GM12878 (cell line): ENCODE results near the gene COL19A1. TPM values are rescaled to one million over a fixed set of nuclear protein-coding genes. Genes with fewer than 3 reads are reported as not detected.

Source experiments
- ATAC-seq: fragments of 200-7000 bp; cut with Tn5 transposase; 3 replicates; pipeline ENCODE4 v1.9.1; 2020; ENCODE audit warnings: mild to moderate bottlenecking, moderate library complexity
- BruUV-seq: library from RNA; stranded (reverse); fragments of 400-500 nt; replicated peaks from 2 replicates; lab custom pipeline; 2021; lab: Mats Ljungman, UMichigan
- CTCF ChIA-PET: fragments of 300-600 bp; sonication (Branson Sonifier 250); formaldehyde crosslinking; extraction: SDS; loops from one replicate; lab custom pipeline; 2021; ENCODE audit warnings: inconsistent platforms; lab: Yijun Ruan, JAX
- POLR2A ChIA-PET: fragments of 350-600 bp; formaldehyde crosslinking; extraction: SDS; loops from one replicate; lab custom pipeline; 2021; ENCODE audit warnings: inconsistent platforms; lab: Charles Lee
- RAD21 ChIA-PET: fragments of 300-600 bp; sonication (Branson Sonifier 250); formaldehyde crosslinking; loops from one replicate; lab custom pipeline; 2023; ENCODE audit warnings: antibody characterized with exemption; ENCODE audit not compliant: unreplicated experiment; lab: Charles Lee
- SMC1A ChIA-PET: fragments of 300-600 bp; sonication (Branson Sonifier 250); formaldehyde crosslinking; loops from one replicate; lab custom pipeline; 2023; ENCODE audit not compliant: unreplicated experiment, uncharacterized antibody; lab: Charles Lee
- DNase-seq: peaks from one replicate; pipeline ENCODE4 v3.0.0-alpha.2; 2011; ENCODE audit warnings: low read depth, low spot score
- FAIRE-seq: peaks from 3 replicates; lab custom pipeline; 2011; peaks lifted over from hg19 to GRCh38; lab: Jason Lieb, UNC
- H2AFZ ChIP-seq: 2 replicates; pipeline ENCODE4 v1.6.0; 2011; ENCODE audit warnings: low read depth, low read length, control low read depth; ENCODE audit not compliant: control insufficient read depth
- H3K27ac ChIP-seq: 2 replicates; pipeline ENCODE4 v1.5.1; 2011; ENCODE audit warnings: control low read depth; ENCODE audit not compliant: control insufficient read depth, insufficient read depth
- H3K27me3 ChIP-seq, 2 experiments: replicated peaks in 1 of 2; 2 replicates each; pipeline versions ENCODE4 v1.6.0 to v1.6.1; 2011; ENCODE audit warnings: low read length in 1 of 2; ENCODE audit not compliant: control insufficient read depth in 2 of 2, insufficient read depth in 2 of 2
- H3K36me3 ChIP-seq, 2 experiments: 2 replicates each; pipeline ENCODE4 v1.5.1; 2011; ENCODE audit warnings: low read length in 1 of 2; ENCODE audit not compliant: control insufficient read depth in 2 of 2, insufficient read depth in 2 of 2
- H3K4me1 ChIP-seq: 2 replicates; pipeline ENCODE4 v1.6.1; 2011; ENCODE audit warnings: mild to moderate bottlenecking, low read length, moderate library complexity, mixed read lengths; ENCODE audit not compliant: control insufficient read depth, insufficient read depth
- H3K4me2 ChIP-seq: 2 replicates; pipeline ENCODE4 v1.6.0; 2011; ENCODE audit warnings: control low read depth; ENCODE audit not compliant: control insufficient read depth, insufficient read depth
- H3K4me3 ChIP-seq: fragments of 200-600 bp; sonication (generic); 2 replicates; pipeline ENCODE4 v1.5.1; 2016
- H3K79me2 ChIP-seq: 2 replicates; pipeline ENCODE4 v1.6.0; 2011; ENCODE audit warnings: low read length; ENCODE audit not compliant: control insufficient read depth, insufficient read depth
- H3K9ac ChIP-seq: 2 replicates; pipeline ENCODE4 v1.8.0; 2011; ENCODE audit warnings: low read length, control low read depth, mixed read lengths; ENCODE audit not compliant: control insufficient read depth, insufficient read depth
- H3K9me3 ChIP-seq: replicated peaks from 3 replicates; pipeline ENCODE4 v1.5.1; 2011; ENCODE audit warnings: mild to moderate bottlenecking, low read length; ENCODE audit not compliant: control insufficient read depth, insufficient read depth
- H4K20me1 ChIP-seq: 2 replicates; pipeline ENCODE4 v1.6.0; 2011; ENCODE audit not compliant: control insufficient read depth, insufficient read depth
- EGR1 ChIP-seq, 2 experiments: IDR thresholded peaks; 1 replicate in 1 of 2; 2 replicates in 1 of 2; pipeline ENCODE4 v1.6.1; 2011 to 2012; ENCODE audit warnings: low read depth in 2 of 2, low read length in 2 of 2, borderline replicate concordance in 1 of 2, mild to moderate bottlenecking in 1 of 2, moderate library complexity in 1 of 2
- ETV6 ChIP-seq, 2 experiments: fragments of 450-650 bp in 1 of 2; IDR thresholded peaks in 1 of 2; conservative IDR thresholded peaks in 1 of 2; 2 replicates each; pipeline ENCODE4 v1.6.1; 2014; ENCODE audit warnings: antibody characterized with exemption in 1 of 2, borderline replicate concordance in 1 of 2, low read depth in 1 of 2, mild to moderate bottlenecking in 1 of 2, moderate library complexity in 1 of 2
- KAT2A ChIP-seq: conservative IDR thresholded peaks from 2 replicates; pipeline ENCODE4 v1.6.1; 2011; ENCODE audit warnings: low read depth, low read length; ENCODE audit not compliant: control insufficient read depth
- MYB ChIP-seq: fragments of 150-350 bp; IDR thresholded peaks from 2 replicates; pipeline ENCODE4 v1.6.1; 2014; ENCODE audit warnings: mild to moderate bottlenecking, low read depth, low read length, borderline replicate concordance
- NFIC ChIP-seq: IDR thresholded peaks from 2 replicates; pipeline ENCODE4 v1.6.1; 2012; ENCODE audit warnings: low read depth, mild to moderate bottlenecking, inconsistent platforms, low read length, moderate library complexity
- PAX5 ChIP-seq: IDR thresholded peaks from 2 replicates; pipeline ENCODE4 v1.6.1; 2011; ENCODE audit warnings: low read depth, low read length, borderline replicate concordance
- PML ChIP-seq: IDR thresholded peaks from 2 replicates; pipeline ENCODE4 v1.6.1; 2012; ENCODE audit warnings: low read length, inconsistent platforms
- RBBP5 ChIP-seq: fragments of 200-600 bp; sonication (generic); conservative IDR thresholded peaks from 2 replicates; pipeline ENCODE4 v1.6.1; 2016
- SMAD5 ChIP-seq: IDR thresholded peaks from 2 replicates; pipeline ENCODE4 v1.6.1; 2016; ENCODE audit warnings: antibody characterized with exemption, low read depth
- TAF1 ChIP-seq: IDR thresholded peaks from 2 replicates; pipeline ENCODE4 v1.6.1; 2011; ENCODE audit warnings: mild to moderate bottlenecking, low read depth, low read length, borderline replicate concordance
- TCF7 ChIP-seq: IDR thresholded peaks from 2 replicates; pipeline ENCODE4 v1.6.1; 2014; ENCODE audit warnings: antibody characterized with exemption, borderline replicate concordance
- WGBS: methylation state at CpG from one replicate; pipeline ENCODE4 v1.1.6; 2016; ENCODE audit warnings: low lambda C conversion rate; ENCODE audit not compliant: insufficient replicate concordance, insufficient coverage; ENCODE audit errors: missing lambda C conversion rate; 5-methylcytosine and 5-hydroxymethylcytosine counted together
- in situ Hi-C: fragments of 300-500 bp; cut with MboI; formaldehyde crosslinking; loops from 9 replicates; pipeline ENCODE4 v1.14.3; 2018; ENCODE audit warnings: mixed read lengths
- intact Hi-C: fragments of 100-400 bp; cut with micrococcal nuclease; formaldehyde crosslinking; loops from one replicate; pipeline ENCODE4 v1.14.2; 2022; ENCODE audit not compliant: unreplicated experiment
- polyA plus RNA-seq, 11 experiments: library from polyadenylated mRNA; depleted of rRNA in 4 of 11; unstranded in 6 of 11; stranded (reverse) in 5 of 11; fragments of >200 nt; fragmentation: Nextera tagmentation in 4 of 11; fragmentation: Illumina TruSeq in 1 of 11; extraction: Ambion mirVana in 4 of 11; extraction: Trizol in 1 of 11; gene quantifications; 1 replicate in 1 of 11; 2 replicates in 10 of 11; pipeline versions ENCODE4 v1.2.1 to v1.2.3, GENCODE V29; 2011 to 2016; ENCODE audit warnings: inconsistent platforms in 2 of 11, missing spikeins in 2 of 11, low read depth in 1 of 11
- total RNA-seq, 4 experiments: library from RNA; depleted of rRNA in 3 of 4; stranded (reverse); fragments of >200 nt in 3 of 4; fragmentation: Illumina TruSeq in 1 of 4; extraction: Trizol in 1 of 4; gene quantifications; 2 replicates each; pipeline versions ENCODE4 v1.2.1 to v1.2.3, GENCODE V29; 2013 to 2021
- TF ChIP-seq, protein P1 (sequence below), 3 experiments: IDR thresholded peaks in 2 of 3; conservative IDR thresholded peaks in 1 of 3; 2 replicates each; pipeline ENCODE4 v1.5.1; 2011; ENCODE audit warnings: low read depth in 3 of 3, low read length in 3 of 3, mild to moderate bottlenecking in 3 of 3, control low read depth in 2 of 3, moderate library complexity in 2 of 3, inconsistent platforms in 1 of 3, mixed read lengths in 1 of 3; ENCODE audit not compliant: control insufficient read depth in 2 of 3, insufficient read depth in 1 of 3; ENCODE audit errors: extremely low read depth in 1 of 3
- TF ChIP-seq, protein P2 (sequence below): fragments of 450-650 bp; IDR thresholded peaks from 2 replicates; pipeline ENCODE4 v1.6.1; 2017; ENCODE audit warnings: low read depth, mild to moderate bottlenecking, moderate library complexity
- TF ChIP-seq, protein P3 (sequence below): IDR thresholded peaks from 2 replicates; pipeline ENCODE4 v1.6.1; 2012; ENCODE audit warnings: low read depth, low read length, improper control_type of control experiment
- TF ChIP-seq, protein P4 (sequence below): fragments of 450-650 bp; IDR thresholded peaks from 2 replicates; pipeline ENCODE4 v1.6.1; 2017; ENCODE audit warnings: mild to moderate bottlenecking

The COL19A1 gene
- total and polyA plus RNA-seq, 10 of the 15 experiments (the other 5 are each of a cell fraction or from before 2014, with no cell fraction given): 1.1 to 13.5 (median 4.1) TPM

DNA sequence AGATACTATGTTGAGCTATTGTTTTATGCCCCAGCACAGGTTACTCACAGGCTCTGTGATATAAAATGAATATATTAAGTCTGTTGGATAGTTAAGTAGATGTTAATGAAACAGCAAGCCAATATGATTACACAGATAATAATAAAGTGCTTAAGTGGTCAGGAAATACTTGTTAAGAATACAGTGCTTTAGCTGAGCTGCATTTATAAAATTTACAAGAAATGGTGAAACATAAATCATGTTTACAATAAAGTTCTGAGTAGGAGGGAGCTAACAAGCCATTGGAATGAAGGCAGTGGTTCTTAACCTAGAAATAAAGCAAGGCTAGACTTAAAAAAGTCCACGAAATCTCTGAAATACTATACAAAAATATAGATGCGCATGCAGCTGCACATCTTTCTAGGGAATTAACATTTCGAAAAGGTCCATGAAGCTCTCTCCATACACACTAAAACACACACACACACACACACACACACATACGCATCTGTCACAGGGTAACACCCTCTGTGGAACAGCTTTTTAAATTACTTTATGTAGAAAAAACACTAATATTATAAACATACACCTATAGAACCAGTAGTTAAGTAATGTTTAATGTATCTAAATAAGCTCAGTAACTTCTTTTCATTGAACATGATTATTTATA lies 349.2 kb downstream of the COL19A1 start:
- H4K20me1 ChIP-seq: no peaks in the 10 kb centered on the region
- ChIA-PET RAD21 (no interaction called here), SMC1A (interaction anchor here (0.6 to 1.4 kb wide), 3 partner anchors 77 to 154 kb away, joined by 3 read pairs; no protein-coding TSS in a partner anchor), POLR2A (no interaction called here), CTCF (interaction anchor here (0.5 to 2.1 kb wide), 7 partner anchors 15 to 154 kb away, joined by 3 to 5 read pairs (median 4); no protein-coding TSS in a partner anchor)
- no peak overlapping the region for H2AFZ ChIP-seq
- H3K4me2 ChIP-seq: no peak overlapping the region
- H3K36me3 ChIP-seq: no peaks in the 10 kb centered on the region
- H3K4me3 ChIP-seq: no peak overlapping the region
- no peaks in the 10 kb centered on the region for H3K4me1 ChIP-seq
- 52% methylated on average over 4 of the region's 4 CpGs for WGBS
- TF ChIP-seq EGR1 (IDR thresholded peaks at IDR 0.05; ENCODE audit: borderline replicate concordance in 1 of 2, low read depth in 2 of 2, low read length in 2 of 2): no peak
- TF ChIP-seq, protein P1, sequence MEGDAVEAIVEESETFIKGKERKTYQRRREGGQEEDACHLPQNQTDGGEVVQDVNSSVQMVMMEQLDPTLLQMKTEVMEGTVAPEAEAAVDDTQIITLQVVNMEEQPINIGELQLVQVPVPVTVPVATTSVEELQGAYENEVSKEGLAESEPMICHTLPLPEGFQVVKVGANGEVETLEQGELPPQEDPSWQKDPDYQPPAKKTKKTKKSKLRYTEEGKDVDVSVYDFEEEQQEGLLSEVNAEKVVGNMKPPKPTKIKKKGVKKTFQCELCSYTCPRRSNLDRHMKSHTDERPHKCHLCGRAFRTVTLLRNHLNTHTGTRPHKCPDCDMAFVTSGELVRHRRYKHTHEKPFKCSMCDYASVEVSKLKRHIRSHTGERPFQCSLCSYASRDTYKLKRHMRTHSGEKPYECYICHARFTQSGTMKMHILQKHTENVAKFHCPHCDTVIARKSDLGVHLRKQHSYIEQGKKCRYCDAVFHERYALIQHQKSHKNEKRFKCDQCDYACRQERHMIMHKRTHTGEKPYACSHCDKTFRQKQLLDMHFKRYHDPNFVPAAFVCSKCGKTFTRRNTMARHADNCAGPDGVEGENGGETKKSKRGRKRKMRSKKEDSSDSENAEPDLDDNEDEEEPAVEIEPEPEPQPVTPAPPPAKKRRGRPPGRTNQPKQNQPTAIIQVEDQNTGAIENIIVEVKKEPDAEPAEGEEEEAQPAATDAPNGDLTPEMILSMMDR (IDR thresholded peaks at IDR 0.05 in 2 of 3, conservative IDR thresholded peaks at IDR 0.05 in 1 of 3; ENCODE audit: control insufficient read depth in 2 of 3, extremely low read depth in 1 of 3, insufficient read depth in 1 of 3, low read depth in 3 of 3, low read length in 3 of 3): no peak
- TF ChIP-seq, protein P2, sequence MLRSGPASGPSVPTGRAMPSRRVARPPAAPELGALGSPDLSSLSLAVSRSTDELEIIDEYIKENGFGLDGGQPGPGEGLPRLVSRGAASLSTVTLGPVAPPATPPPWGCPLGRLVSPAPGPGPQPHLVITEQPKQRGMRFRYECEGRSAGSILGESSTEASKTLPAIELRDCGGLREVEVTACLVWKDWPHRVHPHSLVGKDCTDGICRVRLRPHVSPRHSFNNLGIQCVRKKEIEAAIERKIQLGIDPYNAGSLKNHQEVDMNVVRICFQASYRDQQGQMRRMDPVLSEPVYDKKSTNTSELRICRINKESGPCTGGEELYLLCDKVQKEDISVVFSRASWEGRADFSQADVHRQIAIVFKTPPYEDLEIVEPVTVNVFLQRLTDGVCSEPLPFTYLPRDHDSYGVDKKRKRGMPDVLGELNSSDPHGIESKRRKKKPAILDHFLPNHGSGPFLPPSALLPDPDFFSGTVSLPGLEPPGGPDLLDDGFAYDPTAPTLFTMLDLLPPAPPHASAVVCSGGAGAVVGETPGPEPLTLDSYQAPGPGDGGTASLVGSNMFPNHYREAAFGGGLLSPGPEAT: no peak
- no peak for TF ChIP-seq KAT2A
- TF ChIP-seq PML: no peak
- TF ChIP-seq NFIC: no peak
- TF ChIP-seq, protein P3, sequence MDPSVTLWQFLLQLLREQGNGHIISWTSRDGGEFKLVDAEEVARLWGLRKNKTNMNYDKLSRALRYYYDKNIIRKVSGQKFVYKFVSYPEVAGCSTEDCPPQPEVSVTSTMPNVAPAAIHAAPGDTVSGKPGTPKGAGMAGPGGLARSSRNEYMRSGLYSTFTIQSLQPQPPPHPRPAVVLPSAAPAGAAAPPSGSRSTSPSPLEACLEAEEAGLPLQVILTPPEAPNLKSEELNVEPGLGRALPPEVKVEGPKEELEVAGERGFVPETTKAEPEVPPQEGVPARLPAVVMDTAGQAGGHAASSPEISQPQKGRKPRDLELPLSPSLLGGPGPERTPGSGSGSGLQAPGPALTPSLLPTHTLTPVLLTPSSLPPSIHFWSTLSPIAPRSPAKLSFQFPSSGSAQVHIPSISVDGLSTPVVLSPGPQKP: no peak
- TF ChIP-seq RBBP5: no peak
- TF ChIP-seq MYB: no peak
- TF ChIP-seq TAF1: no peak
- TF ChIP-seq TCF7: no peak
- TF ChIP-seq ETV6 (conservative IDR thresholded peaks at IDR 0.05 in 1 of 2, IDR thresholded peaks at IDR 0.05 in 1 of 2; ENCODE audit: borderline replicate concordance in 1 of 2, low read depth in 1 of 2): no peak
- TF ChIP-seq PAX5: no peak
- no peak for TF ChIP-seq SMAD5
- TF ChIP-seq, protein P4, sequence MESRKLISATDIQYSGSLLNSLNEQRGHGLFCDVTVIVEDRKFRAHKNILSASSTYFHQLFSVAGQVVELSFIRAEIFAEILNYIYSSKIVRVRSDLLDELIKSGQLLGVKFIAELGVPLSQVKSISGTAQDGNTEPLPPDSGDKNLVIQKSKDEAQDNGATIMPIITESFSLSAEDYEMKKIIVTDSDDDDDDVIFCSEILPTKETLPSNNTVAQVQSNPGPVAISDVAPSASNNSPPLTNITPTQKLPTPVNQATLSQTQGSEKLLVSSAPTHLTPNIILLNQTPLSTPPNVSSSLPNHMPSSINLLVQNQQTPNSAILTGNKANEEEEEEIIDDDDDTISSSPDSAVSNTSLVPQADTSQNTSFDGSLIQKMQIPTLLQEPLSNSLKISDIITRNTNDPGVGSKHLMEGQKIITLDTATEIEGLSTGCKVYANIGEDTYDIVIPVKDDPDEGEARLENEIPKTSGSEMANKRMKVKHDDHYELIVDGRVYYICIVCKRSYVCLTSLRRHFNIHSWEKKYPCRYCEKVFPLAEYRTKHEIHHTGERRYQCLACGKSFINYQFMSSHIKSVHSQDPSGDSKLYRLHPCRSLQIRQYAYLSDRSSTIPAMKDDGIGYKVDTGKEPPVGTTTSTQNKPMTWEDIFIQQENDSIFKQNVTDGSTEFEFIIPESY: no peak
- peak; percentile 35 for FAIRE-seq
- H3K27ac ChIP-seq: no peak overlapping the region
- in situ Hi-C loops (no loop called here), intact Hi-C loops (no loop called here)
- BruUV-seq: no TSS peak
- H3K9ac ChIP-seq: no peak overlapping the region
- no peak for ATAC-seq
- H3K9me3 ChIP-seq: no peaks in the 10 kb centered on the region
- no peaks in the 10 kb centered on the region for H3K27me3 ChIP-seq
- no peak for DNase-seq
- no peaks in the 10 kb centered on the region for H3K79me2 ChIP-seq
